Left ventricle myocardium inferior (tissue), 1 donor: ENCODE results near the gene BRSK1. TPM values are rescaled to one million over a fixed set of nuclear protein-coding genes. Genes with fewer than 3 reads are reported as not detected.

Source experiments
- DNase-seq: peaks from one replicate; pipeline ENCODE4 v3.0.0-alpha.2; 2020
- H3K27ac ChIP-seq: fragments of 200-600 bp; replicated peaks from 2 replicates; pipeline ENCODE4 v1.8.0; 2021
- H3K27me3 ChIP-seq: fragments of 200-600 bp; 2 replicates; pipeline ENCODE4 v1.8.0; 2021; ENCODE audit warnings: low read depth
- H3K36me3 ChIP-seq: fragments of 200-600 bp; 2 replicates; pipeline ENCODE4 v1.8.0; 2021
- H3K4me1 ChIP-seq: fragments of 200-600 bp; 2 replicates; pipeline ENCODE4 v1.8.0; 2021
- H3K4me3 ChIP-seq: fragments of 200-600 bp; 2 replicates; pipeline ENCODE4 v1.8.0; 2021; ENCODE audit warnings: mild to moderate bottlenecking, moderate library complexity
- H3K9me3 ChIP-seq: fragments of 200-600 bp; replicated peaks from 2 replicates; pipeline ENCODE4 v1.8.0; 2021
- intact Hi-C: fragments of 100-400 bp; cut with micrococcal nuclease; formaldehyde crosslinking; loops from one replicate; pipeline ENCODE4 v1.11.0; 2022
- total RNA-seq: library from RNA; stranded (reverse); fragmentation: NEBNext Ultra II Directional; extraction: Animal tissue kit (Norgen Biotek cat#: 25700); gene quantifications from one replicate; pipeline ENCODE4 v1.2.1, GENCODE V29; 2021
- TF ChIP-seq, protein P1 (sequence below): fragments of 200-600 bp; IDR thresholded peaks from 2 replicates; pipeline ENCODE4 v1.8.0; 2021; ENCODE audit warnings: antibody characterized with exemption, mild to moderate bottlenecking, borderline replicate concordance
- donor health status: DM: no; HTN: yes; CAD: no; lungs with severe emphysema.

BRSK1 gene
- total RNA-seq, 1 donor from 2014 or later: 3.0 TPM

GRCh38 chr19:55285229-55285890 is 1.6 kb downstream of the BRSK1 start:
- Histone ChIP-seq H3K4me3 (peak overlapping the region; percentile 65), H3K9me3 (no peaks in the 10 kb centered on the region), H3K36me3 (peaks cover 4% of the 10 kb centered on the region), H3K4me1 (peaks cover 23% of the 10 kb centered on the region), H3K27me3 (peaks cover 9% of the 10 kb centered on the region), H3K27ac (peak overlapping the region; percentile 83)
- intact Hi-C loops: no loop called here
- TF ChIP-seq, protein P1, sequence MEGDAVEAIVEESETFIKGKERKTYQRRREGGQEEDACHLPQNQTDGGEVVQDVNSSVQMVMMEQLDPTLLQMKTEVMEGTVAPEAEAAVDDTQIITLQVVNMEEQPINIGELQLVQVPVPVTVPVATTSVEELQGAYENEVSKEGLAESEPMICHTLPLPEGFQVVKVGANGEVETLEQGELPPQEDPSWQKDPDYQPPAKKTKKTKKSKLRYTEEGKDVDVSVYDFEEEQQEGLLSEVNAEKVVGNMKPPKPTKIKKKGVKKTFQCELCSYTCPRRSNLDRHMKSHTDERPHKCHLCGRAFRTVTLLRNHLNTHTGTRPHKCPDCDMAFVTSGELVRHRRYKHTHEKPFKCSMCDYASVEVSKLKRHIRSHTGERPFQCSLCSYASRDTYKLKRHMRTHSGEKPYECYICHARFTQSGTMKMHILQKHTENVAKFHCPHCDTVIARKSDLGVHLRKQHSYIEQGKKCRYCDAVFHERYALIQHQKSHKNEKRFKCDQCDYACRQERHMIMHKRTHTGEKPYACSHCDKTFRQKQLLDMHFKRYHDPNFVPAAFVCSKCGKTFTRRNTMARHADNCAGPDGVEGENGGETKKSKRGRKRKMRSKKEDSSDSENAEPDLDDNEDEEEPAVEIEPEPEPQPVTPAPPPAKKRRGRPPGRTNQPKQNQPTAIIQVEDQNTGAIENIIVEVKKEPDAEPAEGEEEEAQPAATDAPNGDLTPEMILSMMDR: no peak
- DNase-seq: no peak

GRCh38 chr19:55287361-55288079 is 3.7 kb downstream of the BRSK1 start:
- Histone ChIP-seq H3K27ac (no peak overlapping the region), H3K36me3 (peaks cover 4% of the 10 kb centered on the region), H3K27me3 (peaks cover 9% of the 10 kb centered on the region), H3K9me3 (no peaks in the 10 kb centered on the region), H3K4me1 (peaks cover 20% of the 10 kb centered on the region), H3K4me3 (no peak overlapping the region)
- DNase-seq: no peak
- TF ChIP-seq, protein P1: no peak
- intact Hi-C loops: no loop called here

- no peak overlapping the region for H3K27ac ChIP-seq
- H3K4me1 ChIP-seq: peaks cover 14% of the 10 kb centered on the region
- TF ChIP-seq, protein P1: no peak
- H3K27me3 ChIP-seq: peaks cover under 1% of the 10 kb centered on the region
- H3K9me3 ChIP-seq: no peaks in the 10 kb centered on the region
- no peak overlapping the region for H3K4me3 ChIP-seq
- H3K36me3 ChIP-seq: peaks cover 8% of the 10 kb centered on the region
- DNase-seq: no peak
- intact Hi-C loops: no loop called here
These were observed 5.5 kb downstream of the BRSK1 start for GRCh38 chr19:55289117-55289796.

DNA sequence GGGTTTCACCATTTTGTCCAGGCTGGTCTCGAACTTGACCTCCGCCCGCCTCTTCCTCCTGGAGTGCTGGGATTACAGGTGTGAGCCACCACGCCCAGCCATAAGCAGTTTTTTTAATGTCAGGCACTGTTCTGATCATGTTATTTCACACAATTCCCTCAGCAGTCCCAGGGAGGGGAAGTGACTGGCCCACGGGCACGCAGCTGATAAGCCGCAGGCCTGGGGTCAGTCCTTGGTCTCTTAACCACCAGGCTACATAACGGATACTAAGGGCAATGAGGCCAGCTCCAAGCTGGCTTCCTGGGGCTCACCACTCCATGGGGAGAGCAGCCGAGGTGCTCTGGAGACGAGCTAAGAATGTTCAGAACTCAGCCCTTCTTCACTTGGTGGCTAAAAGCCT is 13.5 kb downstream of the BRSK1 start:
- no peak overlapping the region for H3K27ac ChIP-seq
- H3K4me1 ChIP-seq: peaks cover 4% of the 10 kb centered on the region
- H3K4me3 ChIP-seq: no peak overlapping the region
- no peaks in the 10 kb centered on the region for H3K27me3 ChIP-seq
- peaks cover 10% of the 10 kb centered on the region for H3K36me3 ChIP-seq
- intact Hi-C loops: no loop called here
- no peaks in the 10 kb centered on the region for H3K9me3 ChIP-seq
- TF ChIP-seq, protein P1: no peak
- no peak for DNase-seq

- H3K4me3 ChIP-seq: no peak overlapping the region
- peaks cover 3% of the 10 kb centered on the region for H3K36me3 ChIP-seq
- no peaks in the 10 kb centered on the region for H3K27me3 ChIP-seq
- H3K4me1 ChIP-seq: peaks cover 4% of the 10 kb centered on the region
- TF ChIP-seq, protein P1: no peak
- no peaks in the 10 kb centered on the region for H3K9me3 ChIP-seq
- H3K27ac ChIP-seq: no peak overlapping the region
- DNase-seq: no peak
- intact Hi-C loops: no loop called here
These were observed 16.2 kb downstream of the BRSK1 start for GRCh38 chr19:55299991-55300390.
